Measurements from ENCODE around the gene FMR1.
A peak's percentile ranks its signal among the peaks of the same experiment; 100 is the strongest.

FMR1 gene

GRCh38 chrX:147916375-147916968 is 4.8 kb downstream of the FMR1 start:
- no peak for DNase-seq

- no peak for DNase-seq
Measured at GRCh38 chrX:147917700-147918695, 6.3 kb downstream of the FMR1 start.

- DNase-seq: no peak
Measured at GRCh38 chrX:147920161-147920666, 8.5 kb downstream of the FMR1 start.

- DNase-seq: no peak
Measured at GRCh38 chrX:147923605-147924004, 11.9 kb downstream of the FMR1 start.

- DNase-seq: no peak
Measured at GRCh38 chrX:147927256-147927655, 15.5 kb downstream of the FMR1 start.

- no peak for DNase-seq
Measured at GRCh38 chrX:147933815-147934214, 22.1 kb downstream of the FMR1 start.

- DNase-seq: no peak
Measured at GRCh38 chrX:147935156-147935758, 23.5 kb downstream of the FMR1 start.

- no peak for DNase-seq
Measured at GRCh38 chrX:147945286-147945685, 33.6 kb downstream of the FMR1 start.

- DNase-seq: no peak
Measured at GRCh38 chrX:147948531-147948930, 36.8 kb downstream of the FMR1 start.

GRCh38 chrX:147950352-147950751 is 38.6 kb downstream of the FMR1 start:
- DNase-seq: no peak

GRCh38 chrX:147953976-147954375 is 42.3 kb downstream of the FMR1 start:
- DNase-seq: no peak

- DNase-seq: no peak
Measured at GRCh38 chrX:147957291-147957690, 45.6 kb downstream of the FMR1 start.

GRCh38 chrX:147958291-147958690 is 46.6 kb downstream of the FMR1 start:
- DNase-seq: peak; percentile 46

GRCh38 chrX:147960722-147961121 is 49.0 kb downstream of the FMR1 start:
- DNase-seq: no peak

- DNase-seq: no peak
Measured at GRCh38 chrX:147962476-147962875, 50.8 kb downstream of the FMR1 start.

GRCh38 chrX:147978931-147979330 is 67.2 kb downstream of the FMR1 start:
- DNase-seq: no peak

- DNase-seq: no peak
Measured at GRCh38 chrX:147981038-147981752, 69.5 kb downstream of the FMR1 start, which contains the start of gene FMR1NB. Gene FMR1NB, plus strand, starts transcription at chrX:147981337. Its CDS starts 66 bp downstream, at chrX:147981403.

All from fibroblast of skin of back (primary cell).